ENCODE results near the gene SLCO3A1.
"Not testable (repeated sequence)": the region's sequence is repeated elsewhere in the genome, so short reads cannot be mapped to it uniquely, and the experiment has no call there.

The SLCO3A1 gene

DNA sequence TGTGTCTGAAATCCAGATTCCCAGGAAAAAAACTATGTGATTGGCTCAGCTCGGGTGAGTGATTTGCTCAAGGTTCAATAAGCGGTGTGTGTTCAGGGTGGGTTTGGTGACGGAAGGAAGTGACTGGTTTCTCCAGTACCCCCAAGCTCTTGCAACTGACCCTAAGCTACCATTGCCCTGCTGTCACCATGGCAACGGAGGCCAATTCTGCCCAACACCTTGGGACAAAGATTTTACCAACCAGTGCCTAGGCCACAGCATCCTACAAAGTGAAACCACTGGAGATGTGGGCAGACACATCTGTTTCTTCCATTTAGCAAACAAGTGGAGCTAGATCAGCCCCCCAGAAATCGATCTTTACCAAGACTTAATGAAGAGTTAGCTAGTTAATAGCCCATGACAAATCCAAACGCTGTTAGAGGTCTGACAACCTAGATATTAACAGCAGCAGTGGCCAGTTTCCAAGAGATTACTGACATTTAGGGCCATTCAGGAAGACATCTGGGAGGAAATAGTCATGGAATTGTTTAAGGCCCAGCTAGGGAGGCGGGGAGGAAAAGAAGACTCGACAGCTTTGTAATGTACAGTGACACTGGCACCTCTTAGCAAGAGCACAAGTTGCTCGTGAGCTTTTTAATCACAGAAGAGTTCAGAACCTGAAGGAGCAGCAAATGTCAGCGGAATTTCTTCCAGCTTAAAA lies 195.9 kb downstream of the SLCO3A1 start:
- TF ChIP-seq, protein P1, sequence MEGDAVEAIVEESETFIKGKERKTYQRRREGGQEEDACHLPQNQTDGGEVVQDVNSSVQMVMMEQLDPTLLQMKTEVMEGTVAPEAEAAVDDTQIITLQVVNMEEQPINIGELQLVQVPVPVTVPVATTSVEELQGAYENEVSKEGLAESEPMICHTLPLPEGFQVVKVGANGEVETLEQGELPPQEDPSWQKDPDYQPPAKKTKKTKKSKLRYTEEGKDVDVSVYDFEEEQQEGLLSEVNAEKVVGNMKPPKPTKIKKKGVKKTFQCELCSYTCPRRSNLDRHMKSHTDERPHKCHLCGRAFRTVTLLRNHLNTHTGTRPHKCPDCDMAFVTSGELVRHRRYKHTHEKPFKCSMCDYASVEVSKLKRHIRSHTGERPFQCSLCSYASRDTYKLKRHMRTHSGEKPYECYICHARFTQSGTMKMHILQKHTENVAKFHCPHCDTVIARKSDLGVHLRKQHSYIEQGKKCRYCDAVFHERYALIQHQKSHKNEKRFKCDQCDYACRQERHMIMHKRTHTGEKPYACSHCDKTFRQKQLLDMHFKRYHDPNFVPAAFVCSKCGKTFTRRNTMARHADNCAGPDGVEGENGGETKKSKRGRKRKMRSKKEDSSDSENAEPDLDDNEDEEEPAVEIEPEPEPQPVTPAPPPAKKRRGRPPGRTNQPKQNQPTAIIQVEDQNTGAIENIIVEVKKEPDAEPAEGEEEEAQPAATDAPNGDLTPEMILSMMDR (IDR thresholded peaks at IDR 0.05; ENCODE audit: low read depth, low read length, missing control alignments): no peak
- no peak overlapping the region for H3K4me3 ChIP-seq (ENCODE audit: low read depth, low read length)
- no peak for DNase-seq (ENCODE audit: low read depth)

DNA sequence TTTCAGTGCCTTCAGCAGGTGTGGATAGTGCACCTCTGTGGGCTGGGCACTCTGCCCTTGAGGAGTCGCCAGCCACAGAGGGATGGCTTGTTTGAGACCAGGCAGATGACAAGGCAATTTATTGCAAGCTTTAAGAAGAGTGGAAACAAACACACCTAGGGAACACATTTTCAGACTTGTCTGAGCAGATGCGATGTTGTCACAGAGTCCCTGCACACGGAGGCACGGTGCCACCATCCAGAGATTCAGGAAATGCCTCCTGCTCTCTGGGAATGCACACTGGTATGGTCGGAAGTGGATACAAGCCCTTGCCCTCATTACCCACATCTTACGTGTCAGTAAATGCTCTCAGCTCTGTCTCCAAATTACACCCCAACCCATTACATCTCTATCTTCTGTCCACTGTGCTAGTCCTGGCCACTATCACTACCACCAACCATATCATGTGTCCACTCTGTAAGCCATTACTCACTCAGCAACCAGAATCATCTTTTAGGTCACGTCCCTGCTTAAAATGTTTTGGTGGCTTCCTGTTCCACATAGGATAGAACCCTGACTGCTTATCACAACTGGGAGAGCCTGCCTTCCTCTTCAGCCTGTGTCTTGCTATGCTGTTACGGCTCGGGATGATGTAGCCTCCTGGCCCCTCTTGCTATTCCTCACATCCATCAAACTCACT lies 196.9 kb downstream of the SLCO3A1 start:
- TF ChIP-seq, protein P1 (IDR thresholded peaks at IDR 0.05; ENCODE audit: low read depth, low read length, missing control alignments): no peak
- DNase-seq (ENCODE audit: low read depth): no peak
- no peak overlapping the region for H3K4me3 ChIP-seq (ENCODE audit: low read depth, low read length)

DNA sequence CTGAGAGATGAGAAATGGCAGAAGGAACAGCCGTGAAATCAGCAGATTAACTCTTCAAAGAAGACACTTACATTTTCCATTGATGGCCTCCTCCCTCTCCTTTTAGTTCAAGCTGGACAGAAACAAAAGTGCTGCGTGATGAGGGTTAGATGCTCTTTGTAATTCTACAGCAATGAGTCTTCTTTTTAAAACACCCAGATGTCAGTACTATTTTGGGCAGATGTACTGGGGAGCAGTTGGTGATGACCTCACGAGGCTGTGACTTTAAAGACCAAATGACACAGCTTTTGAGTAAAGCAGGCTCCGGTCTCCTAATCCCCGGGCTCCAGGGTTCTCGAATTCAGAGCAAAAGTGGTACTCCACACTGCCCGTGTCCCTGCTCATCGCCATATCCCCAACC lies 198.2 kb downstream of the SLCO3A1 start:
- no peak overlapping the region for H3K4me3 ChIP-seq (ENCODE audit: low read depth, low read length)
- TF ChIP-seq, protein P1 (IDR thresholded peaks at IDR 0.05; ENCODE audit: low read depth, low read length, missing control alignments): no peak
- no peak for DNase-seq (ENCODE audit: low read depth)

DNA sequence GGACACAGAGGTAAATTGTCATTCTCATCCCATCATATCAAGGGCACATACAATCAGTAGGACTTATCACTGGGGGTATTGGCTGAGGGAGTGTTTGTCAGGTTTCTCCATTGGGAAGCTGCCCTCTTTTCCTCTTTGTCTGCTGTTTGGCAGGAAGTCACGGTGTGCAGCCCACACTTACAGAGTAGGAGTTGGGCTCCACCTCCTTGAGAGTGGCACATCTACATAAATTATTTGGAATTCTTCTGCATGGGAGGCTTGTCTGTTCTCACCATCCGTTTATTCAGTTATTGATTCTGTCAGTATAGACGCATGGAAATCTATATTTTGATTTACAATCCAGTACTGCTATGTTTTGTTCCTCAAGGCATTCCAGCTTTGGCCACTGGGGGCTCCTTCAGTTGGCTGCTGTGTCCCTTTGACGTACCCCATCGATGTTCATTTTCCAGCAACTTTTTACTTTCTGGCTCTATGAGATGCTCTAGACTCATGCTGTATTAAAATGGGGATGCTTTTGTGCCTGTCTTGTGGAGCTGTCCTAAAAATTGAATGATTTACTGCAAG lies 200.3 kb downstream of the SLCO3A1 start:
- H3K4me3 ChIP-seq (ENCODE audit: low read depth, low read length): no peak overlapping the region
- TF ChIP-seq, protein P1 (IDR thresholded peaks at IDR 0.05; ENCODE audit: low read depth, low read length, missing control alignments): peak; percentile 46
- DNase-seq (ENCODE audit: low read depth): no peak

DNA sequence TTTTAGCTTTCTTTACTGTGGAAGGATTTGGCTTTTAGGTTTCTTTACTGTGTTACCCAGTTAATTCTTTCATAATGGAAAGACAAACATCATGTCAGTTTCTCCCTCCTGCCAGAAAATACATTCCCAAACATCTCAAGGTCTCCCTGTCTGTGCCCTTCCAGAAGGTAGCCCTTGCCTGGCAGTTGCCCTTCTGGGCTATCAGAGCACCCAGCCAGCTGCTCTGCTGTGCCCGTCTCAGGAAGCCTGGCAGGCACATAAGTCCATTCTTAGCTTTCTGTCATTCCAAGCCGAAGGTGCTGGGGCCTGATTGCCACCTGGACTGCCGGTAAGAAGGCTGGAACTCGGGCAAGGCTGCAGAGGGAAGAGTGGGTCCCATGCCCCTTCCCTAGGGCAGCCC lies 203.4 kb downstream of the SLCO3A1 start:
- TF ChIP-seq, protein P1 (IDR thresholded peaks at IDR 0.05; ENCODE audit: low read depth, low read length, missing control alignments): no peak
- no peak for DNase-seq (ENCODE audit: low read depth)
- H3K4me3 ChIP-seq (ENCODE audit: low read depth, low read length): no peak overlapping the region

DNA sequence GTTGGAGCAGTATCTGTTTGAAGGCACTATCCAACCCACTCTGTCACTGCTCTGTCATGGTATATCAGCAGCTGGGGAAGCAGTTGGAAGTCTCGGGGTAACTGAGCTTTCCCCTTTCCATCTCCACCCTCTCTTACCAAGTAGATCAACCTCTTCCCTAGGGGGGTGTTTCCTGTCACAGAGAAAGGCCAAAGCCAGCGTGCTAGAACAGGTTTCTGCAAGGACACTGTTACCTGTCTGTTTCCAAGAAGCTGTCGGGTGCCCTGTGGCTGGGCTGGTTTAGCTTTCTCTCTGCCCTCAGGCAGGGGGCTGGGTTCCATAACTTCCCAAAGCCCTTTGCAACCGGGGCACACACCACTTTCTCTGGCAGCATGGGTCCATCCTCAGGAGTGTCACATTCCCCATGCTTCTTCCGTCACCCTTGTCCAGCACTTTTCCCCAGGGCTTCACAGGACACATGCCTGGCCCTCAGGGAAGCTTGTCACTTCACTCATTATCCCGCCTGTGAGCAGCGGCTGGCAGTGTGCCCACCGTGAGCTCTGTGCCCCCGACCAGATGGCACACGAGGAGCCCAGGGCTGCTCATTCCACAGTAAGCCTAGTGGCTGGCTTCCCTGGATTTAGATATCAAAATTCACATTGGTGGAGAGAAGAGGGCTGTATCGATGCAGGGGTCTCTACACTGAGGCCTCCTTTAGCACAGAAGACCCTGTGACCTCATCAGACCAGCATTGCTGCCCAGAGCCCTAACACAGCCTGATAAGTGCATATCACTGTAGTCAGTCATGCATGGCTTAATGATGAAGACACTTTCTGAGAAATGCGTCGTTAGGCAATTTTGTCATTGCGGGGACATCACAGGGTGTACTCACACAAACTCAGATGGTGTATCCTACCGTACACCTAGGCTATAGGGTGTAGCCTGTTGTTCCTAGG lies 205.8 kb downstream of the SLCO3A1 start:
- DNase-seq (ENCODE audit: low read depth): no peak
- TF ChIP-seq, protein P1 (IDR thresholded peaks at IDR 0.05; ENCODE audit: low read depth, low read length, missing control alignments): no peak
- no peak overlapping the region for H3K4me3 ChIP-seq (ENCODE audit: low read depth, low read length)

DNA sequence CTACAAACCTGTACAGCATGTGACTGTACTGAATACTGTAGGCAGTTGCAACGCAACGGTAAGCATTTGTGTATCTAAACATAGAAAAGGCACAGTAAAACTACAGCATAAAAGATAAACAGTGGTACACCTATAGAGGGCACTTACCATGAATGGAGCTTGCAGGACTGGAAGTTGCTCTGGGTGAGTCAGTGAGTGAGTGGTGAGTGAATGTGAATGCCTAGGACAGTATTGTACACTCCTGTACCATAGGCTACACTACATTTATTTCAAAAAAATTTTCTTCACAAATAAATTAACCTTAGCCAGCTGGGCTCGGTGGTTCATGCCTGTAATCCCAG lies 206.4 kb downstream of the SLCO3A1 start:
- H3K4me3 ChIP-seq (ENCODE audit: low read depth, low read length); DNase-seq (ENCODE audit: low read depth): not testable (repeated sequence)
